Psoas muscle (tissue), 8 donors: Measurements from ENCODE around the gene UTF1. TPM values are rescaled to one million over a fixed set of nuclear protein-coding genes. Genes with fewer than 3 reads are reported as not detected.

Source experiments
- ATAC-seq, 4 donors: fragments of 200-7000 bp; cut with Tn5 transposase; one replicate each; pipeline ENCODE4 v1.9.1; 2020; ENCODE audit warnings: moderate library complexity in 3 of 4, mild to moderate bottlenecking in 2 of 4
- DNase-seq, 2 donors: peaks; one replicate each; pipeline ENCODE4 v3.0.0-alpha.2; 2020
- H3K27ac ChIP-seq: fragments of 200-600 bp; one replicate; pipeline ENCODE4 v1.8.0; 2022
- H3K27me3 ChIP-seq, 3 donors: fragments of 200-600 bp in 1 of 3; one replicate each; pipeline versions ENCODE4 v1.6.1 to v1.8.0; 2013 to 2022; ENCODE audit warnings: low read length in 2 of 3, mild to moderate bottlenecking in 2 of 3, moderate library complexity in 1 of 3; ENCODE audit not compliant: insufficient read depth in 3 of 3
- H3K36me3 ChIP-seq, 2 donors: fragments of 200-600 bp in 1 of 2; one replicate each; pipeline versions ENCODE4 v1.6.1 to v1.8.0; 2013 to 2022; ENCODE audit warnings: low read depth in 1 of 2, mild to moderate bottlenecking in 1 of 2, moderate library complexity in 1 of 2; ENCODE audit not compliant: insufficient read depth in 1 of 2
- H3K4me1 ChIP-seq: fragments of 200-600 bp; one replicate; pipeline ENCODE4 v1.8.0; 2022
- H3K4me3 ChIP-seq: fragments of 200-600 bp; one replicate; pipeline ENCODE4 v1.8.0; 2022; ENCODE audit warnings: mild to moderate bottlenecking
- H3K9me3 ChIP-seq: fragments of 200-600 bp; one replicate; pipeline ENCODE4 v1.8.0; 2022
- WGBS, 3 donors: extraction: QIAGEN DNeasy Blood & Tissue Kit; methylation state at CpG; one replicate each; pipeline versions ENCODE4 v1.1.6 to v1.1.7; 2013; 5-methylcytosine and 5-hydroxymethylcytosine counted together
- intact Hi-C, 2 donors: fragments of 100-400 bp; cut with DNase I; formaldehyde crosslinking; loops; one replicate each; pipeline versions ENCODE4 v1.11.0 to v1.14.2; 2022
- polyA plus RNA-seq, 3 donors: library from polyadenylated mRNA; stranded (reverse); fragments of 200-250 nt; gene quantifications; one replicate each; pipeline ENCODE4 v1.2.3, GENCODE V29; 2013
- total RNA-seq, 4 donors: library from RNA; stranded (reverse); fragmentation: NEBNext Ultra II Directional in 2 of 4; extraction: Animal tissue kit (Norgen Biotek cat#: 25700) in 2 of 4; gene quantifications; one replicate each; pipeline versions ENCODE4 v1.2.1 to v1.2.4, GENCODE V29; 2021 to 2023
- TF ChIP-seq, protein P1 (sequence below): fragments of 200-600 bp; IDR thresholded peaks from one replicate; pipeline ENCODE4 v1.8.0; 2022; ENCODE audit warnings: antibody characterized with exemption
- donor health status: healthy with polysubstance abuse.
- donor health status: DM: no; HTN: no; CAD: no; lungs with moderate emphysema.
- donor health status: Bipolar disorder and iron deficiency.
- donor health status: healthy.
- donor health status: DM: yes; HTN: yes; CAD: no.
- donor health status: DM: no; HTN: no; CAD: no.
- donor health status: DM: no; HTN: no; CAD: no.
- donor health status: DM: yes; HTN: yes; CAD: no.

The UTF1 gene
- total and polyA plus RNA-seq, 7 donors = not detected

DNA sequence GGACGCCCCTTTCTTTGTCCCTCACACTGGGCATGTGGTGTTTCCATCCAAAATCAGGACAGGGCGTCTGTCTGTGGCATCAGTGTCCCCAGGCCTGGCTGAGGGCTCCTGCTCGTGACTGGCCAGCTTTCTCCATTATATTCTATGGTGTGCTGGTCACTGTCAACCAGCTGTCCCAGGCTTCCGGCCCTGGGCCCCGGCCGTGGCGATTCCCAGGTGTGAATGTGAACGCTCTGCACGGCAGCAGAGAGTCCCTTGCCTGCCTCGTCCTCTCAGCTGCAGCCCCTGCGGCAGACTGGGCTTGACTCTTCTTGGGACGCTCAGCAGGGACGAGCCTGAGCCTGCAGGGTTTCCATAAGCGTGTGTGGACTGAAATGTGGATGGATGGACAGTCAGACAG, 5.9 kb upstream of the UTF1 start:
- Histone ChIP-seq H3K4me1 (no peaks in the 10 kb centered on the region), H3K9me3 (no peaks in the 10 kb centered on the region), H3K36me3 (no peaks in the 10 kb centered on the region), H3K27me3 (peaks cover under 1 to 67% (median 35%) of the 10 kb centered on the region in 3 donors), H3K27ac (no peak overlapping the region), H3K4me3 (no peak overlapping the region)
- 43 to 53% (median 49%) methylated on average over 14 of the region's 14 CpGs for WGBS, 3 donors
- TF ChIP-seq, protein P1, sequence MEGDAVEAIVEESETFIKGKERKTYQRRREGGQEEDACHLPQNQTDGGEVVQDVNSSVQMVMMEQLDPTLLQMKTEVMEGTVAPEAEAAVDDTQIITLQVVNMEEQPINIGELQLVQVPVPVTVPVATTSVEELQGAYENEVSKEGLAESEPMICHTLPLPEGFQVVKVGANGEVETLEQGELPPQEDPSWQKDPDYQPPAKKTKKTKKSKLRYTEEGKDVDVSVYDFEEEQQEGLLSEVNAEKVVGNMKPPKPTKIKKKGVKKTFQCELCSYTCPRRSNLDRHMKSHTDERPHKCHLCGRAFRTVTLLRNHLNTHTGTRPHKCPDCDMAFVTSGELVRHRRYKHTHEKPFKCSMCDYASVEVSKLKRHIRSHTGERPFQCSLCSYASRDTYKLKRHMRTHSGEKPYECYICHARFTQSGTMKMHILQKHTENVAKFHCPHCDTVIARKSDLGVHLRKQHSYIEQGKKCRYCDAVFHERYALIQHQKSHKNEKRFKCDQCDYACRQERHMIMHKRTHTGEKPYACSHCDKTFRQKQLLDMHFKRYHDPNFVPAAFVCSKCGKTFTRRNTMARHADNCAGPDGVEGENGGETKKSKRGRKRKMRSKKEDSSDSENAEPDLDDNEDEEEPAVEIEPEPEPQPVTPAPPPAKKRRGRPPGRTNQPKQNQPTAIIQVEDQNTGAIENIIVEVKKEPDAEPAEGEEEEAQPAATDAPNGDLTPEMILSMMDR = no peak
- intact Hi-C loops = no loop called here
- DNase-seq (no peak), ATAC-seq (no peak)

DNA sequence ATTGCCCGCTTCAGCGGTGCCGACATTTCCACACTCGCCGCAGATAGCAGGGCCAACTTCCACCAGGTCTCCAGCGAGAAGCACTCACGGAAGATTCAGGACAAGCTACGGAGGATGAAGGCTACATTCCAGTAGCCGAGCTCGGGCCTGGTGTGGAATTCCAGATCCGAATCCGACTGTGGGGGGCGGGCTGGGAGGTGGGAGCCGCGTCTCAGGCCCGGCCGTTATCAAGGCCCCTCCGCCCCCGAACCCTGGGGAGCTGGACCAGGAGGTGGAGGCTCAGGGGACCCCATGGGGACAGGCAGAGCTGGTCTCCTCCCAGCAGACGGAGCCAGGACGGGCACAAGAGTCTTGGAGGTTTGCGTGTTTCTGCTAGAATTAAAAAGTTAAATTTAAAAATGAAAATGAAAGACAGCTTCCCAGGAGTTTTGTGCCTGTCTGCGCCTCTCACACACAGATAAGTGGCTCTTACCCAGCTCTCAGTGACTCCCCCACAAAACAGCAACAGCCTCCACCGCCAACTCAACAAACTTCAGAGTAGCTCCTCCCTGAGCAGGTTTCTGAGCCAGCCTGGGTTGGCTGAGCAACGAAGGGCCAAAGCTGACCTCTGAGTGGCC, 5.2 kb upstream of the UTF1 start:
- Histone ChIP-seq H3K27me3 (peaks cover 3 to 67% (median 33%) of the 10 kb centered on the region in 3 donors), H3K27ac (no peak overlapping the region), H3K4me3 (no peak overlapping the region), H3K36me3 (no peaks in the 10 kb centered on the region), H3K4me1 (no peaks in the 10 kb centered on the region), H3K9me3 (no peaks in the 10 kb centered on the region)
- intact Hi-C loops = no loop called here
- WGBS, 3 donors = 53 to 64% (median 61%) methylated on average over 25 of the region's 25 CpGs
- TF ChIP-seq, protein P1 = no peak
- DNase-seq = no peak
- no peak for ATAC-seq

DNA sequence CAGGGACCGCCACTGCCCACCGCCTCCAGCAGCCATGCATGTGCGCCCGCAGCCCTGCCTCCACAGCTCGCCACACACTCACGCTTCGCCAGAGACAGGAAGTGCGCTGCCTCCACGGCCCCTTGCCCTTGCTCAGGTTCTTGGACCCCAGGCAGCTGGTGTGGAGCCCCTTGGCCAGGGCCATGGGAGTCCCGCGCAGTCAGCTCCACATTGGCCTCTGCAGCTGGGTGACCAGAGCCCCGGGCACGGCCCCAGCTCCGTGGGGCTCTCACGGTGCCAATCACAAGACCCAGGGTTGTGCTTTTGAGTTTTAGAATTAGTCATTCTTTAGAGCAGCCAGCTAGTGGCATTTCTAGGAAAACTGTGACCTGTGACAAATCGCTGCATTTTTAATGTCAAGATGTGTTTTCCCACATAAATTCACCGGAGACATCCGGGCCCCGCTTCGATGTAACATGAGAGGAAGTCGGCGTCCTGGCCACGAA, 4.3 kb upstream of the UTF1 start:
- Histone ChIP-seq H3K36me3 (no peaks in the 10 kb centered on the region), H3K4me1 (no peaks in the 10 kb centered on the region), H3K27ac (no peak overlapping the region), H3K27me3 (peaks cover 7 to 71% (median 35%) of the 10 kb centered on the region in 3 donors), H3K4me3 (no peak overlapping the region), H3K9me3 (no peaks in the 10 kb centered on the region)
- intact Hi-C loops = no loop called here
- TF ChIP-seq, protein P1 = no peak
- WGBS, 3 donors = 36 to 49% (median 43%) methylated on average over 18 to 23 of the region's 23 CpGs
- DNase-seq (no peak), ATAC-seq (no peak)

DNA sequence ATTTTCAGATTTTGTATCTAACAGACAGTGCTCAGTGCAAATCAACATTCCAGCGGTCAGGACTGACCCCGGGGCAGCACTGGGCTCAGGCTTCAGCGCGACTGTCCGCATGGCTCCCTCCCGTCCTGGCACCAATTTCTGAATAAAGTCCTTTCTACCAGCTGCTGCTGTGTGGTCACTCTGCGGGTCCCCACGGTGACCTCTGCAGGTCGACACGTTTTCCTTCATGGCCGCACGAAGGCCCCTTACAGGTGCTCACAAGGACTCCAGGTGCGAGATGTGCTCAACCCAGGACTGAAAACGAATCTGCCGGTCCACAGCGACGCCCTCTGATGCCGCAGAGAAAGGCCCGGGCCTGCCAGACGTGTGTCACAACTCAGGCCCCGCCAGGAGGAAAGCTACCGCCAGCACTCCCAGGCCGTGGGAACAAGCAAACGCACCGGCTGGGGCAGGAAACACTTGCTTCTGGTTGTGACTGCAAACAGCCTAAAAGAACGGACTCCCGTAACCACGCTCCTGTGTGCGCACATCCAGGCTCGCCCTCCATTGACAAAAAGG, 3.7 kb upstream of the UTF1 start:
- peak in 1 of 4 donors; percentile 47 for ATAC-seq
- H3K4me1 ChIP-seq = no peaks in the 10 kb centered on the region
- TF ChIP-seq, protein P1 = no peak
- H3K36me3 ChIP-seq = no peaks in the 10 kb centered on the region
- 20 to 47% (median 32%) methylated on average over 30 of the region's 30 CpGs for whole genome bisulfite sequencing, 3 donors
- no peak overlapping the region for H3K27ac ChIP-seq
- H3K27me3 ChIP-seq = peaks cover 7 to 71% (median 39%) of the 10 kb centered on the region in 3 donors
- no peak overlapping the region for H3K4me3 ChIP-seq
- intact Hi-C loops = no loop called here
- no peaks in the 10 kb centered on the region for H3K9me3 ChIP-seq
- no peak for DNase-seq
